GM12892 (cell line): ENCODE data around the gene MTARC1.

Source experiments
- POLR2A ChIP-seq: IDR thresholded peaks from 2 replicates; pipeline ENCODE4 v1.6.1; 2011; ENCODE audit warnings: low read depth, low read length, control low read depth
- POLR2AphosphoS5 ChIP-seq: IDR thresholded peaks from 2 replicates; pipeline ENCODE4 v1.6.1; 2011; ENCODE audit warnings: low read depth, low read length, control low read depth
- TAF1 ChIP-seq: IDR thresholded peaks from 2 replicates; pipeline ENCODE4 v1.6.1; 2011; ENCODE audit warnings: low read depth, mild to moderate bottlenecking, control low read depth, low read length, borderline replicate concordance

GRCh38 chr1:220751111-220751510 is 35.6 kb upstream of the MTARC1 start:
- TF ChIP-seq POLR2A (no peak), POLR2AphosphoS5 (no peak), TAF1 (no peak)
